B cell (primary cell): ENCODE data around the gene STAC.

ENCODE experiments used
- EZH2 ChIP-seq: IDR thresholded peaks from 2 replicates; pipeline ENCODE4 v1.6.1; 2012; ENCODE audit warnings: borderline replicate concordance, low read depth, mild to moderate bottlenecking, moderate library complexity, low read length; ENCODE audit not compliant: insufficient read depth, poor library complexity, severe bottlenecking
- TF ChIP-seq, protein P1 (sequence below): fragments of 200-600 bp; IDR thresholded peaks from one replicate; pipeline ENCODE4 v1.8.0; 2022; ENCODE audit warnings: antibody characterized with exemption, mild to moderate bottlenecking

- TF ChIP-seq, protein P1, sequence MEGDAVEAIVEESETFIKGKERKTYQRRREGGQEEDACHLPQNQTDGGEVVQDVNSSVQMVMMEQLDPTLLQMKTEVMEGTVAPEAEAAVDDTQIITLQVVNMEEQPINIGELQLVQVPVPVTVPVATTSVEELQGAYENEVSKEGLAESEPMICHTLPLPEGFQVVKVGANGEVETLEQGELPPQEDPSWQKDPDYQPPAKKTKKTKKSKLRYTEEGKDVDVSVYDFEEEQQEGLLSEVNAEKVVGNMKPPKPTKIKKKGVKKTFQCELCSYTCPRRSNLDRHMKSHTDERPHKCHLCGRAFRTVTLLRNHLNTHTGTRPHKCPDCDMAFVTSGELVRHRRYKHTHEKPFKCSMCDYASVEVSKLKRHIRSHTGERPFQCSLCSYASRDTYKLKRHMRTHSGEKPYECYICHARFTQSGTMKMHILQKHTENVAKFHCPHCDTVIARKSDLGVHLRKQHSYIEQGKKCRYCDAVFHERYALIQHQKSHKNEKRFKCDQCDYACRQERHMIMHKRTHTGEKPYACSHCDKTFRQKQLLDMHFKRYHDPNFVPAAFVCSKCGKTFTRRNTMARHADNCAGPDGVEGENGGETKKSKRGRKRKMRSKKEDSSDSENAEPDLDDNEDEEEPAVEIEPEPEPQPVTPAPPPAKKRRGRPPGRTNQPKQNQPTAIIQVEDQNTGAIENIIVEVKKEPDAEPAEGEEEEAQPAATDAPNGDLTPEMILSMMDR: no peak
- no peak for TF ChIP-seq EZH2
Observed at GRCh38 chr3:36521007-36521379, 140.7 kb downstream of the STAC start.
